H1 (cell line): ENCODE measurements around the gene CTU1.

Experiments used
- CHD1 ChIP-seq: IDR thresholded peaks from 2 replicates; pipeline ENCODE4 v1.6.1; 2012; ENCODE audit warnings: low read depth, low read length, improper control_type of control experiment
- EGR1 ChIP-seq: IDR thresholded peaks from 2 replicates; pipeline ENCODE4 v1.6.1; 2011; ENCODE audit warnings: low read depth, low read length, borderline replicate concordance
- POLR2A ChIP-seq, 2 experiments: IDR thresholded peaks; 1 replicate in 1 of 2; 2 replicates in 1 of 2; pipeline ENCODE4 v1.6.1; 2011; ENCODE audit warnings: low read depth in 2 of 2, low read length in 2 of 2, mild to moderate bottlenecking in 2 of 2; ENCODE audit errors: control extremely low read depth in 1 of 2
- POLR2AphosphoS5 ChIP-seq: IDR thresholded peaks from 2 replicates; pipeline ENCODE4 v1.6.1; 2011; ENCODE audit warnings: low read depth, low read length
- SIN3A ChIP-seq, 2 experiments: IDR thresholded peaks in 1 of 2; conservative IDR thresholded peaks in 1 of 2; 2 replicates each; pipeline ENCODE4 v1.6.1; 2011 to 2012; ENCODE audit warnings: low read length in 2 of 2, improper control_type of control experiment in 1 of 2, low read depth in 1 of 2, mild to moderate bottlenecking in 1 of 2
- TF ChIP-seq, protein P1 (sequence below), 3 experiments: IDR thresholded peaks; 1 replicate in 2 of 3; 2 replicates in 1 of 3; pipeline versions ENCODE4 v1.5.1 to v1.6.1; 2011; ENCODE audit warnings: low read length in 3 of 3, mild to moderate bottlenecking in 3 of 3, inconsistent platforms in 2 of 3, low read depth in 1 of 3, moderate library complexity in 1 of 3; ENCODE audit not compliant: insufficient read depth in 1 of 3; ENCODE audit errors: control extremely low read depth in 1 of 3
- TF ChIP-seq, protein P2 (sequence below): IDR thresholded peaks from 2 replicates; pipeline ENCODE4 v1.6.1; 2012; ENCODE audit warnings: low read length, inconsistent platforms
- TF ChIP-seq, protein P3 (sequence below): fragments of 300-600 bp; sonication (generic); IDR thresholded peaks from 2 replicates; pipeline ENCODE4 v1.7.1; 2012; ENCODE audit warnings: low read length, moderate library complexity, mild to moderate bottlenecking, inconsistent platforms; ENCODE audit not compliant: insufficient replicate concordance

DNA sequence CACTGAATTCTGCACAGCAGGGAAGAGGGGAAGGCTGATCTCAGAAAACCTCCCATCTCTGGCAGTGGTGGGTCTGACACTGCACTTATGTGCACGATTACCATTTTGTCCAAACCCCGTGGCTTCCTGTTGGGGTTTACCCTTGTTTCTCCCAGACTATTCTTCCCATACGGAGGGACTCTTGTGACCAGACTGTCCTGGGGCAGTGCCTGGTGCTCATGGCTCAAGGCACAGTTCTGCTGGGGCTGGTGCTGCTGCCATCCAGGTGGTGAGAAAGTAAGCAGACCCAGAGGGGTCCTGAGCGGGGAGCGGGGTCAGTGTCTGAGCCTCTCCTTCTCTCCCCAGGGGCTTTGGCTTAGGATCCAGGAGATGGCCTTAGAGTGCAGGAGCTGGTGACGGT is 11.4 kb upstream of the CTU1 start:
- TF ChIP-seq POLR2AphosphoS5 (no peak), CHD1 (no peak), SIN3A (conservative IDR thresholded peaks at IDR 0.05 in 1 of 2, IDR thresholded peaks at IDR 0.05 in 1 of 2; ENCODE audit: low read depth in 1 of 2, low read length in 2 of 2) (no peak), EGR1 (no peak), POLR2A (IDR thresholded peaks at IDR 0.05; ENCODE audit: control extremely low read depth in 1 of 2, low read depth in 2 of 2, low read length in 2 of 2) (no peak)
- TF ChIP-seq, protein P1, sequence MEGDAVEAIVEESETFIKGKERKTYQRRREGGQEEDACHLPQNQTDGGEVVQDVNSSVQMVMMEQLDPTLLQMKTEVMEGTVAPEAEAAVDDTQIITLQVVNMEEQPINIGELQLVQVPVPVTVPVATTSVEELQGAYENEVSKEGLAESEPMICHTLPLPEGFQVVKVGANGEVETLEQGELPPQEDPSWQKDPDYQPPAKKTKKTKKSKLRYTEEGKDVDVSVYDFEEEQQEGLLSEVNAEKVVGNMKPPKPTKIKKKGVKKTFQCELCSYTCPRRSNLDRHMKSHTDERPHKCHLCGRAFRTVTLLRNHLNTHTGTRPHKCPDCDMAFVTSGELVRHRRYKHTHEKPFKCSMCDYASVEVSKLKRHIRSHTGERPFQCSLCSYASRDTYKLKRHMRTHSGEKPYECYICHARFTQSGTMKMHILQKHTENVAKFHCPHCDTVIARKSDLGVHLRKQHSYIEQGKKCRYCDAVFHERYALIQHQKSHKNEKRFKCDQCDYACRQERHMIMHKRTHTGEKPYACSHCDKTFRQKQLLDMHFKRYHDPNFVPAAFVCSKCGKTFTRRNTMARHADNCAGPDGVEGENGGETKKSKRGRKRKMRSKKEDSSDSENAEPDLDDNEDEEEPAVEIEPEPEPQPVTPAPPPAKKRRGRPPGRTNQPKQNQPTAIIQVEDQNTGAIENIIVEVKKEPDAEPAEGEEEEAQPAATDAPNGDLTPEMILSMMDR (IDR thresholded peaks at IDR 0.05; ENCODE audit: control extremely low read depth in 1 of 3, insufficient read depth in 1 of 3, low read depth in 1 of 3, low read length in 3 of 3) = no peak
- TF ChIP-seq, protein P2, sequence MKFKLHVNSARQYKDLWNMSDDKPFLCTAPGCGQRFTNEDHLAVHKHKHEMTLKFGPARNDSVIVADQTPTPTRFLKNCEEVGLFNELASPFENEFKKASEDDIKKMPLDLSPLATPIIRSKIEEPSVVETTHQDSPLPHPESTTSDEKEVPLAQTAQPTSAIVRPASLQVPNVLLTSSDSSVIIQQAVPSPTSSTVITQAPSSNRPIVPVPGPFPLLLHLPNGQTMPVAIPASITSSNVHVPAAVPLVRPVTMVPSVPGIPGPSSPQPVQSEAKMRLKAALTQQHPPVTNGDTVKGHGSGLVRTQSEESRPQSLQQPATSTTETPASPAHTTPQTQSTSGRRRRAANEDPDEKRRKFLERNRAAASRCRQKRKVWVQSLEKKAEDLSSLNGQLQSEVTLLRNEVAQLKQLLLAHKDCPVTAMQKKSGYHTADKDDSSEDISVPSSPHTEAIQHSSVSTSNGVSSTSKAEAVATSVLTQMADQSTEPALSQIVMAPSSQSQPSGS = no peak
- TF ChIP-seq, protein P3, sequence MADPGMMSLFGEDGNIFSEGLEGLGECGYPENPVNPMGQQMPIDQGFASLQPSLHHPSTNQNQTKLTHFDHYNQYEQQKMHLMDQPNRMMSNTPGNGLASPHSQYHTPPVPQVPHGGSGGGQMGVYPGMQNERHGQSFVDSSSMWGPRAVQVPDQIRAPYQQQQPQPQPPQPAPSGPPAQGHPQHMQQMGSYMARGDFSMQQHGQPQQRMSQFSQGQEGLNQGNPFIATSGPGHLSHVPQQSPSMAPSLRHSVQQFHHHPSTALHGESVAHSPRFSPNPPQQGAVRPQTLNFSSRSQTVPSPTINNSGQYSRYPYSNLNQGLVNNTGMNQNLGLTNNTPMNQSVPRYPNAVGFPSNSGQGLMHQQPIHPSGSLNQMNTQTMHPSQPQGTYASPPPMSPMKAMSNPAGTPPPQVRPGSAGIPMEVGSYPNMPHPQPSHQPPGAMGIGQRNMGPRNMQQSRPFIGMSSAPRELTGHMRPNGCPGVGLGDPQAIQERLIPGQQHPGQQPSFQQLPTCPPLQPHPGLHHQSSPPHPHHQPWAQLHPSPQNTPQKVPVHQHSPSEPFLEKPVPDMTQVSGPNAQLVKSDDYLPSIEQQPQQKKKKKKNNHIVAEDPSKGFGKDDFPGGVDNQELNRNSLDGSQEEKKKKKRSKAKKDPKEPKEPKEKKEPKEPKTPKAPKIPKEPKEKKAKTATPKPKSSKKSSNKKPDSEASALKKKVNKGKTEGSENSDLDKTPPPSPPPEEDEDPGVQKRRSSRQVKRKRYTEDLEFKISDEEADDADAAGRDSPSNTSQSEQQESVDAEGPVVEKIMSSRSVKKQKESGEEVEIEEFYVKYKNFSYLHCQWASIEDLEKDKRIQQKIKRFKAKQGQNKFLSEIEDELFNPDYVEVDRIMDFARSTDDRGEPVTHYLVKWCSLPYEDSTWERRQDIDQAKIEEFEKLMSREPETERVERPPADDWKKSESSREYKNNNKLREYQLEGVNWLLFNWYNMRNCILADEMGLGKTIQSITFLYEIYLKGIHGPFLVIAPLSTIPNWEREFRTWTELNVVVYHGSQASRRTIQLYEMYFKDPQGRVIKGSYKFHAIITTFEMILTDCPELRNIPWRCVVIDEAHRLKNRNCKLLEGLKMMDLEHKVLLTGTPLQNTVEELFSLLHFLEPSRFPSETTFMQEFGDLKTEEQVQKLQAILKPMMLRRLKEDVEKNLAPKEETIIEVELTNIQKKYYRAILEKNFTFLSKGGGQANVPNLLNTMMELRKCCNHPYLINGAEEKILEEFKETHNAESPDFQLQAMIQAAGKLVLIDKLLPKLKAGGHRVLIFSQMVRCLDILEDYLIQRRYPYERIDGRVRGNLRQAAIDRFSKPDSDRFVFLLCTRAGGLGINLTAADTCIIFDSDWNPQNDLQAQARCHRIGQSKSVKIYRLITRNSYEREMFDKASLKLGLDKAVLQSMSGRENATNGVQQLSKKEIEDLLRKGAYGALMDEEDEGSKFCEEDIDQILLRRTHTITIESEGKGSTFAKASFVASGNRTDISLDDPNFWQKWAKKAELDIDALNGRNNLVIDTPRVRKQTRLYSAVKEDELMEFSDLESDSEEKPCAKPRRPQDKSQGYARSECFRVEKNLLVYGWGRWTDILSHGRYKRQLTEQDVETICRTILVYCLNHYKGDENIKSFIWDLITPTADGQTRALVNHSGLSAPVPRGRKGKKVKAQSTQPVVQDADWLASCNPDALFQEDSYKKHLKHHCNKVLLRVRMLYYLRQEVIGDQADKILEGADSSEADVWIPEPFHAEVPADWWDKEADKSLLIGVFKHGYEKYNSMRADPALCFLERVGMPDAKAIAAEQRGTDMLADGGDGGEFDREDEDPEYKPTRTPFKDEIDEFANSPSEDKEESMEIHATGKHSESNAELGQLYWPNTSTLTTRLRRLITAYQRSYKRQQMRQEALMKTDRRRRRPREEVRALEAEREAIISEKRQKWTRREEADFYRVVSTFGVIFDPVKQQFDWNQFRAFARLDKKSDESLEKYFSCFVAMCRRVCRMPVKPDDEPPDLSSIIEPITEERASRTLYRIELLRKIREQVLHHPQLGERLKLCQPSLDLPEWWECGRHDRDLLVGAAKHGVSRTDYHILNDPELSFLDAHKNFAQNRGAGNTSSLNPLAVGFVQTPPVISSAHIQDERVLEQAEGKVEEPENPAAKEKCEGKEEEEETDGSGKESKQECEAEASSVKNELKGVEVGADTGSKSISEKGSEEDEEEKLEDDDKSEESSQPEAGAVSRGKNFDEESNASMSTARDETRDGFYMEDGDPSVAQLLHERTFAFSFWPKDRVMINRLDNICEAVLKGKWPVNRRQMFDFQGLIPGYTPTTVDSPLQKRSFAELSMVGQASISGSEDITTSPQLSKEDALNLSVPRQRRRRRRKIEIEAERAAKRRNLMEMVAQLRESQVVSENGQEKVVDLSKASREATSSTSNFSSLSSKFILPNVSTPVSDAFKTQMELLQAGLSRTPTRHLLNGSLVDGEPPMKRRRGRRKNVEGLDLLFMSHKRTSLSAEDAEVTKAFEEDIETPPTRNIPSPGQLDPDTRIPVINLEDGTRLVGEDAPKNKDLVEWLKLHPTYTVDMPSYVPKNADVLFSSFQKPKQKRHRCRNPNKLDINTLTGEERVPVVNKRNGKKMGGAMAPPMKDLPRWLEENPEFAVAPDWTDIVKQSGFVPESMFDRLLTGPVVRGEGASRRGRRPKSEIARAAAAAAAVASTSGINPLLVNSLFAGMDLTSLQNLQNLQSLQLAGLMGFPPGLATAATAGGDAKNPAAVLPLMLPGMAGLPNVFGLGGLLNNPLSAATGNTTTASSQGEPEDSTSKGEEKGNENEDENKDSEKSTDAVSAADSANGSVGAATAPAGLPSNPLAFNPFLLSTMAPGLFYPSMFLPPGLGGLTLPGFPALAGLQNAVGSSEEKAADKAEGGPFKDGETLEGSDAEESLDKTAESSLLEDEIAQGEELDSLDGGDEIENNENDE = no peak
